Testis (tissue), 2 donors: ENCODE results near the gene SERTAD3.

Experiments
- CTCF ChIP-seq, 3 experiments: fragments of 450-650 bp in 2 of 3; fragments of 200-600 bp in 1 of 3; sonication (generic) in 1 of 3; IDR thresholded peaks; one replicate each; pipeline ENCODE4 v1.5.1; 2016 to 2019; ENCODE audit warnings: antibody characterized with exemption in 3 of 3, mild to moderate bottlenecking in 2 of 3, moderate library complexity in 1 of 3
- POLR2A ChIP-seq: fragments of 450-650 bp; IDR thresholded peaks from one replicate; pipeline ENCODE4 v1.6.1; 2017; ENCODE audit warnings: antibody characterized with exemption, mild to moderate bottlenecking, moderate library complexity

GRCh38 chr19:40398417-40399131 lies 45.6 kb downstream of the SERTAD3 start:
- TF ChIP-seq POLR2A (no peak), CTCF (IDR thresholded peaks at IDR 0.05) (no peak)
